Activated naive CD4-positive, alpha-beta T cell treated with anti-CD3 and anti-CD28 coated beads, Interleukin-2, amount 10 ng/mL, durations not matched to agents 7 days and 5 days (primary cell): ENCODE data around the gene ADSS1.
A peak's percentile ranks its signal among the peaks of the same experiment; 100 is the strongest.

Source experiments
- CTCF ChIA-PET: fragments of 350-600 bp; sonication (Branson Sonifier 250); formaldehyde crosslinking; loops from one replicate; lab custom pipeline; 2021; ENCODE audit warnings: antibody characterized with exemption; lab: Charles Lee
- DNase-seq: peaks from one replicate; pipeline ENCODE4 v3.0.0-alpha.2; 2020
- H3K27ac Mint-ChIP-seq: one replicate; pipeline ENCODE4 v1.8.0; 2021; ENCODE audit warnings: mild to moderate bottlenecking, moderate library complexity, mixed read lengths
- H3K27me3 Mint-ChIP-seq: one replicate; pipeline ENCODE4 v1.8.0; 2021; ENCODE audit warnings: mild to moderate bottlenecking, mixed read lengths
- H3K36me3 Mint-ChIP-seq: one replicate; pipeline ENCODE4 v1.8.0; 2021; ENCODE audit warnings: mixed read lengths
- H3K4me1 Mint-ChIP-seq: one replicate; pipeline ENCODE4 v1.8.0; 2021; ENCODE audit warnings: mixed read lengths
- H3K4me3 Mint-ChIP-seq: one replicate; pipeline ENCODE4 v1.8.0; 2021; ENCODE audit warnings: mild to moderate bottlenecking, moderate library complexity, mixed read lengths
- H3K9me3 Mint-ChIP-seq: one replicate; pipeline ENCODE4 v1.8.0; 2021; ENCODE audit warnings: mixed read lengths

The ADSS1 gene

GRCh38 chr14:104769324-104770071 lies 45.5 kb downstream of the ADSS1 start:
- no peak overlapping the region for H3K4me3 Mint-ChIP-seq
- no peak overlapping the region for H3K27ac Mint-ChIP-seq
- peaks cover 35% of the 10 kb centered on the region for H3K36me3 Mint-ChIP-seq
- CTCF ChIA-PET = interaction anchor here (1.2 to 2.1 kb wide), 7 partner anchors 11 to 100 kb away, joined by 4 to 21 read pairs (median 5); partner anchors contain the start of gene SIVA1
- peaks cover 2% of the 10 kb centered on the region for H3K9me3 Mint-ChIP-seq
- no peaks in the 10 kb centered on the region for H3K27me3 Mint-ChIP-seq
- peaks cover 4% of the 10 kb centered on the region for H3K4me1 Mint-ChIP-seq
- no peak for DNase-seq

GRCh38 chr14:104770072-104770579 lies 46.1 kb downstream of the ADSS1 start:
- H3K36me3 Mint-ChIP-seq = peaks cover 38% of the 10 kb centered on the region
- H3K27me3 Mint-ChIP-seq = no peaks in the 10 kb centered on the region
- DNase-seq = no peak
- no peak overlapping the region for H3K4me3 Mint-ChIP-seq
- H3K9me3 Mint-ChIP-seq = peaks cover 2% of the 10 kb centered on the region
- peaks cover 4% of the 10 kb centered on the region for H3K4me1 Mint-ChIP-seq
- no peak overlapping the region for H3K27ac Mint-ChIP-seq
- CTCF ChIA-PET = interaction anchor here (0.9 to 2.1 kb wide), 5 partner anchors 8 to 56 kb away, joined by 3 to 14 read pairs (median 4); no protein-coding TSS in a partner anchor

- Mint-ChIP-seq H3K27me3 (no peaks in the 10 kb centered on the region), H3K36me3 (peaks cover 38% of the 10 kb centered on the region), H3K4me3 (no peak overlapping the region), H3K4me1 (peaks cover 4% of the 10 kb centered on the region), H3K9me3 (peaks cover 2% of the 10 kb centered on the region), H3K27ac (no peak overlapping the region)
- CTCF ChIA-PET = interaction anchor here (0.9 to 2.1 kb wide), 8 partner anchors 8 to 275 kb away, joined by 3 to 14 read pairs (median 4); no protein-coding TSS in a partner anchor
- peak; percentile 48 for DNase-seq
Measured at GRCh38 chr14:104770851-104771272, 46.8 kb downstream of the ADSS1 start.

GRCh38 chr14:104771374-104771773 lies 47.3 kb downstream of the ADSS1 start:
- CTCF ChIA-PET = interaction anchor here (0.8 to 2.1 kb wide), 7 partner anchors 9 to 274 kb away, joined by 3 to 14 read pairs (median 4); no protein-coding TSS in a partner anchor
- Mint-ChIP-seq H3K36me3 (peaks cover 40% of the 10 kb centered on the region), H3K27ac (no peak overlapping the region), H3K9me3 (peaks cover 2% of the 10 kb centered on the region), H3K4me1 (peaks cover 4% of the 10 kb centered on the region), H3K27me3 (no peaks in the 10 kb centered on the region), H3K4me3 (no peak overlapping the region)
- no peak for DNase-seq

- H3K27me3 Mint-ChIP-seq = no peaks in the 10 kb centered on the region
- no peak overlapping the region for H3K27ac Mint-ChIP-seq
Measured at GRCh38 chr14:104771918-104772706, 48.1 kb downstream of the ADSS1 start.

GRCh38 chr14:104772707-104773504 lies 48.9 kb downstream of the ADSS1 start:
- Mint-ChIP-seq H3K27me3 (no peaks in the 10 kb centered on the region), H3K4me1 (peaks cover 4% of the 10 kb centered on the region), H3K9me3 (peaks cover 2% of the 10 kb centered on the region), H3K27ac (no peak overlapping the region), H3K36me3 (peaks cover 46% of the 10 kb centered on the region), H3K4me3 (no peak overlapping the region)
- no peak for DNase-seq
- CTCF ChIA-PET = interaction anchor here (1.5 kb wide), 1 partner anchor 53 kb away, joined by 4 read pairs; no protein-coding TSS in a partner anchor

More at GRCh38 chr14:104771918-104772706, 48.1 kb downstream of the ADSS1 start:
- Mint-ChIP-seq H3K36me3 (peaks cover 45% of the 10 kb centered on the region), H3K9me3 (peaks cover 2% of the 10 kb centered on the region), H3K4me1 (peaks cover 4% of the 10 kb centered on the region), H3K4me3 (no peak overlapping the region)
- DNase-seq = no peak
- CTCF ChIA-PET = interaction anchor here (0.8 to 1.6 kb wide), 4 partner anchors 9 to 274 kb away, joined by 3 to 4 read pairs (median 4); no protein-coding TSS in a partner anchor

GRCh38 chr14:104773505-104774452 lies 49.8 kb downstream of the ADSS1 start:
- Mint-ChIP-seq H3K36me3 (peaks cover 46% of the 10 kb centered on the region), H3K4me1 (peaks cover 4% of the 10 kb centered on the region), H3K9me3 (peaks cover 2% of the 10 kb centered on the region), H3K27me3 (no peaks in the 10 kb centered on the region), H3K4me3 (no peak overlapping the region), H3K27ac (no peak overlapping the region)
- no peak for DNase-seq
- CTCF ChIA-PET = interaction anchor here (1.5 kb wide), 1 partner anchor 52 kb away, joined by 4 read pairs; no protein-coding TSS in a partner anchor

- Mint-ChIP-seq H3K4me1 (peaks cover 1% of the 10 kb centered on the region), H3K36me3 (peaks cover 46% of the 10 kb centered on the region), H3K9me3 (peaks cover 2% of the 10 kb centered on the region), H3K27me3 (no peaks in the 10 kb centered on the region), H3K4me3 (no peak overlapping the region), H3K27ac (no peak overlapping the region)
- DNase-seq = no peak
- CTCF ChIA-PET = no interaction called here
Measured at GRCh38 chr14:104774453-104775072, 50.5 kb downstream of the ADSS1 start.

GRCh38 chr14:104775073-104775489 lies 51.1 kb downstream of the ADSS1 start:
- no peak overlapping the region for H3K27ac Mint-ChIP-seq
- peaks cover 41% of the 10 kb centered on the region for H3K36me3 Mint-ChIP-seq
- peaks cover 2% of the 10 kb centered on the region for H3K9me3 Mint-ChIP-seq
- CTCF ChIA-PET = interaction anchor here (1.0 kb wide), 1 partner anchor 9 kb away, joined by 4 read pairs; no protein-coding TSS in a partner anchor
- H3K4me1 Mint-ChIP-seq = no peaks in the 10 kb centered on the region
- no peak overlapping the region for H3K4me3 Mint-ChIP-seq
- no peak for DNase-seq
- H3K27me3 Mint-ChIP-seq = no peaks in the 10 kb centered on the region

- H3K4me3 Mint-ChIP-seq = no peak overlapping the region
- CTCF ChIA-PET = no interaction called here
- no peak overlapping the region for H3K27ac Mint-ChIP-seq
Measured at GRCh38 chr14:104776481-104776880, 52.5 kb downstream of the ADSS1 start.

GRCh38 chr14:104776961-104777807 lies 53.2 kb downstream of the ADSS1 start:
- no peaks in the 10 kb centered on the region for H3K27me3 Mint-ChIP-seq
- no peak for DNase-seq
- H3K9me3 Mint-ChIP-seq = no peaks in the 10 kb centered on the region
- no peak overlapping the region for H3K4me3 Mint-ChIP-seq
- H3K36me3 Mint-ChIP-seq = peaks cover 22% of the 10 kb centered on the region
- H3K27ac Mint-ChIP-seq = no peak overlapping the region
- H3K4me1 Mint-ChIP-seq = no peaks in the 10 kb centered on the region
- CTCF ChIA-PET = no interaction called here

More at GRCh38 chr14:104776481-104776880, 52.5 kb downstream of the ADSS1 start:
- Mint-ChIP-seq H3K9me3 (no peaks in the 10 kb centered on the region), H3K4me1 (no peaks in the 10 kb centered on the region), H3K27me3 (no peaks in the 10 kb centered on the region), H3K36me3 (peaks cover 29% of the 10 kb centered on the region)
- DNase-seq = no peak
